Neural cell (in vitro differentiated cells): ENCODE data around the gene HAO2. TPM values are rescaled to one million over a fixed set of nuclear protein-coding genes. Genes with fewer than 3 reads are reported as not detected.

Experiments
- H2AFZ ChIP-seq: fragments of 200-600, 300-800 bp; sonication (generic), shearing (Covaris generic); 2 replicates; pipeline ENCODE4 v1.6.0; 2014; ENCODE audit warnings: low read depth, mild to moderate bottlenecking, antibody characterized with exemption, low read length, moderate library complexity
- H3F3A ChIP-seq: fragments of 200-600 bp; shearing (Covaris generic); 2 replicates; pipeline ENCODE4 v1.6.1; 2016; ENCODE audit warnings: mild to moderate bottlenecking, moderate library complexity, mixed read lengths, antibody characterized with exemption, low read length; ENCODE audit not compliant: insufficient read depth, poor library complexity, severe bottlenecking
- H3K27ac ChIP-seq: fragments of 200-600, 300-800 bp; sonication (generic), shearing (Covaris generic); 2 replicates; pipeline ENCODE4 v1.5.1; 2014; ENCODE audit warnings: mild to moderate bottlenecking, low read length, moderate library complexity
- H3K27me3 ChIP-seq: fragments of 300-800, 200-600 bp; sonication (generic), shearing (Covaris generic); 2 replicates; pipeline ENCODE4 v1.6.0; 2014; ENCODE audit warnings: mild to moderate bottlenecking, low read depth, low read length, moderate library complexity; ENCODE audit not compliant: insufficient read depth
- H3K36me3 ChIP-seq: fragments of 300-800, 200-600 bp; sonication (generic), shearing (Covaris generic); 2 replicates; pipeline ENCODE4 v1.5.1; 2014; ENCODE audit warnings: mild to moderate bottlenecking, antibody characterized with exemption, low read length, moderate library complexity; ENCODE audit not compliant: insufficient read depth
- H3K4me2 ChIP-seq: fragments of 300-800, 200-600 bp; sonication (generic), shearing (Covaris generic); 2 replicates; pipeline ENCODE4 v1.6.0; 2014; ENCODE audit warnings: mild to moderate bottlenecking, low read length
- H3K4me3 ChIP-seq: fragments of 300-800, 200-600 bp; sonication (generic), shearing (Covaris generic); 2 replicates; pipeline ENCODE4 v1.5.1; 2014; ENCODE audit warnings: mild to moderate bottlenecking, low read length, moderate library complexity
- H3K79me2 ChIP-seq: fragments of 200-600 bp; shearing (Covaris generic); replicated peaks from 2 replicates; pipeline ENCODE4 v1.6.0; 2014; ENCODE audit warnings: mild to moderate bottlenecking, low read length, moderate library complexity; ENCODE audit not compliant: insufficient read depth
- H3K9ac ChIP-seq: fragments of 300-800, 200-600 bp; sonication (generic), shearing (Covaris generic); 2 replicates; pipeline ENCODE4 v1.6.1; 2016; ENCODE audit warnings: mild to moderate bottlenecking, low read length, mixed read lengths
- H3K9me2 ChIP-seq: fragments of 200-600 bp; shearing (Covaris generic); 2 replicates; pipeline ENCODE4 v1.6.1; 2016; ENCODE audit warnings: mild to moderate bottlenecking, low read length, mixed read lengths; ENCODE audit not compliant: insufficient read depth
- H3K9me3 ChIP-seq: fragments of 200-600, 300-800 bp; sonication (generic), shearing (Covaris generic); 2 replicates; pipeline ENCODE4 v1.6.1; 2016; ENCODE audit warnings: mild to moderate bottlenecking, mixed run types, low read length, moderate library complexity, mixed read lengths
- H4K20me1 ChIP-seq: fragments of 200-600 bp; shearing (Covaris generic); 2 replicates; pipeline ENCODE4 v1.6.1; 2016; ENCODE audit warnings: mild to moderate bottlenecking, mixed run types; ENCODE audit not compliant: insufficient read depth
- EP300 ChIP-seq: fragments of 450-650 bp; conservative IDR thresholded peaks from 2 replicates; pipeline ENCODE4 v1.6.1; 2014; ENCODE audit warnings: antibody characterized with exemption, mild to moderate bottlenecking, moderate library complexity; ENCODE audit not compliant: poor library complexity, severe bottlenecking
- EZH2 ChIP-seq: fragments of 200-600, 300-800 bp; shearing (Covaris generic), sonication (generic); IDR thresholded peaks from 2 replicates; pipeline ENCODE4 v1.6.1; 2014; ENCODE audit warnings: antibody characterized with exemption, low read length, borderline replicate concordance, mild to moderate bottlenecking; ENCODE audit not compliant: insufficient read depth, poor library complexity, severe bottlenecking
- MXI1 ChIP-seq: fragments of 450-650 bp; conservative IDR thresholded peaks from 2 replicates; pipeline ENCODE4 v1.6.1; 2014; ENCODE audit warnings: antibody characterized with exemption, mild to moderate bottlenecking; ENCODE audit not compliant: poor library complexity, severe bottlenecking
- POLR2AphosphoS5 ChIP-seq: IDR thresholded peaks from 2 replicates; pipeline ENCODE4 v1.6.1; 2012
- RAD21 ChIP-seq: fragments of 450-650 bp; conservative IDR thresholded peaks from 2 replicates; pipeline ENCODE4 v1.6.1; 2014; ENCODE audit warnings: antibody characterized with exemption, mild to moderate bottlenecking, moderate library complexity
- SMC3 ChIP-seq: fragments of 450-650 bp; conservative IDR thresholded peaks from 2 replicates; pipeline ENCODE4 v1.6.1; 2014; ENCODE audit warnings: antibody characterized with exemption, mild to moderate bottlenecking, moderate library complexity; ENCODE audit not compliant: poor library complexity
- TAF1 ChIP-seq: IDR thresholded peaks from 2 replicates; pipeline ENCODE4 v1.6.1; 2012; ENCODE audit warnings: low read depth
- polyA plus RNA-seq: library from polyadenylated mRNA; depleted of rRNA; stranded (reverse); fragments of >200 nt; gene quantifications from 2 replicates; pipeline ENCODE4 v1.2.3, GENCODE V29; 2014
- TF ChIP-seq, protein P1 (sequence below): fragments of 450-650 bp; IDR thresholded peaks from 2 replicates; pipeline ENCODE4 v1.5.1; 2014; ENCODE audit warnings: antibody characterized with exemption, mild to moderate bottlenecking, moderate library complexity; ENCODE audit not compliant: poor library complexity, severe bottlenecking
- TF ChIP-seq, protein P2 (sequence below): IDR thresholded peaks from 2 replicates; pipeline ENCODE4 v1.6.1; 2012; ENCODE audit warnings: borderline replicate concordance

HAO2 gene
- polyA plus RNA-seq, 1 donor from 2014 or later, result not detected

DNA sequence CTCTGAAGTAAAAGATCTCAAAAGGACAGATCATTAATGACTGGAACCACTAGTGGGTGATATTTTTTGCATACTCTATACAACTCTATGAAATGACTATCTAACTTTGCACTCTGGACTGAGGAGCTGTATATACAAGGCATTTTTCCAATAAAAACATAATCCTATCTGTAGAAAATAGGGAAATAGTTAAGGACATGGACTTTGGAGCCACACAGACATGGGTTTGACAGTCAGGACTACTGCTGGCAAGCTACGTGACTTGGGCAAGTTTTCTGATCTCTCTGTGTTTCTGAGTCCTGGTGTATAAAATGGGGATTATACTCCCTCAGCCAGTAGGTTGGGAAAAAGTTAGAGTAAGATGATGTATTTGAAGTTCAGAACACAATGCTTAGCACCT lies 25.5 kb downstream of the HAO2 start:
- Histone ChIP-seq H3K79me2 (no peaks in the 10 kb centered on the region), H3K27ac (no peak overlapping the region), H3K9me3 (no peaks in the 10 kb centered on the region), H3K36me3 (no peaks in the 10 kb centered on the region), H3K4me2 (no peak overlapping the region), H3K9ac (no peak overlapping the region), H3K27me3 (no peaks in the 10 kb centered on the region), H3F3A (no peaks in the 10 kb centered on the region), H3K4me3 (no peak overlapping the region), H2AFZ (no peak overlapping the region), H3K9me2 (no peaks in the 10 kb centered on the region), H4K20me1 (no peaks in the 10 kb centered on the region)
- TF ChIP-seq TAF1 (no peak), SMC3 (no peak), EP300 (no peak), POLR2AphosphoS5 (no peak), EZH2 (no peak)
- TF ChIP-seq, protein P1, sequence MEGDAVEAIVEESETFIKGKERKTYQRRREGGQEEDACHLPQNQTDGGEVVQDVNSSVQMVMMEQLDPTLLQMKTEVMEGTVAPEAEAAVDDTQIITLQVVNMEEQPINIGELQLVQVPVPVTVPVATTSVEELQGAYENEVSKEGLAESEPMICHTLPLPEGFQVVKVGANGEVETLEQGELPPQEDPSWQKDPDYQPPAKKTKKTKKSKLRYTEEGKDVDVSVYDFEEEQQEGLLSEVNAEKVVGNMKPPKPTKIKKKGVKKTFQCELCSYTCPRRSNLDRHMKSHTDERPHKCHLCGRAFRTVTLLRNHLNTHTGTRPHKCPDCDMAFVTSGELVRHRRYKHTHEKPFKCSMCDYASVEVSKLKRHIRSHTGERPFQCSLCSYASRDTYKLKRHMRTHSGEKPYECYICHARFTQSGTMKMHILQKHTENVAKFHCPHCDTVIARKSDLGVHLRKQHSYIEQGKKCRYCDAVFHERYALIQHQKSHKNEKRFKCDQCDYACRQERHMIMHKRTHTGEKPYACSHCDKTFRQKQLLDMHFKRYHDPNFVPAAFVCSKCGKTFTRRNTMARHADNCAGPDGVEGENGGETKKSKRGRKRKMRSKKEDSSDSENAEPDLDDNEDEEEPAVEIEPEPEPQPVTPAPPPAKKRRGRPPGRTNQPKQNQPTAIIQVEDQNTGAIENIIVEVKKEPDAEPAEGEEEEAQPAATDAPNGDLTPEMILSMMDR, result no peak
- TF ChIP-seq, protein P2, sequence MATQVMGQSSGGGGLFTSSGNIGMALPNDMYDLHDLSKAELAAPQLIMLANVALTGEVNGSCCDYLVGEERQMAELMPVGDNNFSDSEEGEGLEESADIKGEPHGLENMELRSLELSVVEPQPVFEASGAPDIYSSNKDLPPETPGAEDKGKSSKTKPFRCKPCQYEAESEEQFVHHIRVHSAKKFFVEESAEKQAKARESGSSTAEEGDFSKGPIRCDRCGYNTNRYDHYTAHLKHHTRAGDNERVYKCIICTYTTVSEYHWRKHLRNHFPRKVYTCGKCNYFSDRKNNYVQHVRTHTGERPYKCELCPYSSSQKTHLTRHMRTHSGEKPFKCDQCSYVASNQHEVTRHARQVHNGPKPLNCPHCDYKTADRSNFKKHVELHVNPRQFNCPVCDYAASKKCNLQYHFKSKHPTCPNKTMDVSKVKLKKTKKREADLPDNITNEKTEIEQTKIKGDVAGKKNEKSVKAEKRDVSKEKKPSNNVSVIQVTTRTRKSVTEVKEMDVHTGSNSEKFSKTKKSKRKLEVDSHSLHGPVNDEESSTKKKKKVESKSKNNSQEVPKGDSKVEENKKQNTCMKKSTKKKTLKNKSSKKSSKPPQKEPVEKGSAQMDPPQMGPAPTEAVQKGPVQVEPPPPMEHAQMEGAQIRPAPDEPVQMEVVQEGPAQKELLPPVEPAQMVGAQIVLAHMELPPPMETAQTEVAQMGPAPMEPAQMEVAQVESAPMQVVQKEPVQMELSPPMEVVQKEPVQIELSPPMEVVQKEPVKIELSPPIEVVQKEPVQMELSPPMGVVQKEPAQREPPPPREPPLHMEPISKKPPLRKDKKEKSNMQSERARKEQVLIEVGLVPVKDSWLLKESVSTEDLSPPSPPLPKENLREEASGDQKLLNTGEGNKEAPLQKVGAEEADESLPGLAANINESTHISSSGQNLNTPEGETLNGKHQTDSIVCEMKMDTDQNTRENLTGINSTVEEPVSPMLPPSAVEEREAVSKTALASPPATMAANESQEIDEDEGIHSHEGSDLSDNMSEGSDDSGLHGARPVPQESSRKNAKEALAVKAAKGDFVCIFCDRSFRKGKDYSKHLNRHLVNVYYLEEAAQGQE, result no peak

DNA sequence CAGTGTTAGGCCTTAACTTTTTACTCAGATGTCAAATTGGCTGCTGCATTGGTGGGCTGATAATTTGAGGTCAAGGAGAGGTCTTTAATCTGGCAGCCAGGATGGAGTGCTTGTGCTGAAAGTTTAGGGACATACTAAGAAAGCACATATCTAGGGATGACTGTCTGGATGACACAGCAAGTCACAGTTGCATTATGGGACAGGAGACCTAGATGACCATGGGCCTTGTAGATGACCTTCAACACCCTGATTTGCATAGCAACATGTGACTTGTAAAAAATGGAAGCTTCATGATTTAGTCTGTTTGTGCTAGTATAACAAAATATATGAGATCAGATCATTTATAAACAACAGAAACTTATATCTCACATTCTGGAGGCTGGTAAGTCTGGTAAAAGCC lies 28.4 kb downstream of the HAO2 start:
- no peak overlapping the region for H3K4me3 ChIP-seq
- no peaks in the 10 kb centered on the region for H3K27me3 ChIP-seq
- TF ChIP-seq TAF1 (no peak), EZH2 (no peak), SMC3 (no peak), RAD21 (no peak), POLR2AphosphoS5 (no peak), EP300 (no peak), MXI1 (no peak)
- TF ChIP-seq, protein P1, result no peak
- TF ChIP-seq, protein P2, result no peak
- H3K27ac ChIP-seq, result no peak overlapping the region
- no peak overlapping the region for H2AFZ ChIP-seq
- H4K20me1 ChIP-seq, result no peaks in the 10 kb centered on the region
- H3K4me2 ChIP-seq, result no peak overlapping the region
- no peaks in the 10 kb centered on the region for H3F3A ChIP-seq
- H3K9me2 ChIP-seq, result no peaks in the 10 kb centered on the region
- H3K79me2 ChIP-seq, result no peaks in the 10 kb centered on the region
- no peak overlapping the region for H3K9ac ChIP-seq
- no peaks in the 10 kb centered on the region for H3K9me3 ChIP-seq
- no peaks in the 10 kb centered on the region for H3K36me3 ChIP-seq
